T-helper 2 cell treated with Interferon-gamma antibody and Interleukin-4, amounts not matched to agents 100 ng/mL and 5 ng/mL, for 36 hours (primary cell): ENCODE results near the gene TNIK. TPM values are rescaled to one million over a fixed set of nuclear protein-coding genes. Genes with fewer than 3 reads are reported as not detected.

Source experiments
- intact Hi-C: fragments of 100-400 bp; cut with micrococcal nuclease; formaldehyde crosslinking; loops from one replicate; pipeline ENCODE4 v1.15.1; 2023
- total RNA-seq: library from RNA; stranded (reverse); gene quantifications from 2 replicates; pipeline ENCODE4 v1.2.3, GENCODE V29; 2022

Gene TNIK
- total RNA-seq, 1 donor from 2014 or later = 73.1 TPM

DNA sequence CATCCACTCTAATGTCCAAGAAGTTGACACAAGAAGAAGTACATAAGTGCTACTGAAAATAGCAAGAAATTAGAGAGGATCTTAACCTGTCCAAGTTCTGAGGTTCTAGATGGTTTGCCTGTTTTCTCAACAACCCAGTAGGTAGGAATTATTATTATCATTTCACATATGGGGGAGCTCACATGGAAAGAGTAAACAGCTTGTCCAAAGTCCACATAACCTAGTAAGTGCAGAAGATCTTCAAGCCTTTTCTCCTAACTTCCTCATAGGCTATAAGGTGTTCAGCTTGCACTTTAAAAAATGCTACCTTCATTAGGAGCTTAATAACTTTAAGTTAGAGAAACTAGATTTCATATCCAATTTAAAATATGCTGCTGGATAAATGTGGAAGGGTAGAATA lies 436.6 kb downstream of the TNIK start:
- intact Hi-C loops = no loop called here

DNA sequence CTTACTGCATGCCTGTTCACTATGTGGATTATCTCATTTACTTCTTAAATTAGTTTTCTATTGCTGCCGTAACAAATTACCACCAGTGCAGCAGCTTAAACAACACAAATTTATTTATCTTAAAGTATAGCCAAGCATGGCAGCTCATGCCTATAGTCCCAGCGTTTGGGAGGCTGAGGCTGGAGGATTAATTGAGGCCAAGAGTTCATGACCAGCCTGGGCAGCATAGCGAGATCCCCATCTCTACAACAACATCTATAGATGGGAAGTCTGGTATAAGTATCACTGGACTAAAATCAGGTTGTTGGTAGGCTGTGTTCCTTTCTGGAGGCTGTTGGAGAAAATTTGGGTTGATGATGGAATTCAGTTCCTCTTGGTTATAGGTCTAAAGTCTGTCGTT lies 438.8 kb downstream of the TNIK start:
- intact Hi-C loops = no loop called here

DNA sequence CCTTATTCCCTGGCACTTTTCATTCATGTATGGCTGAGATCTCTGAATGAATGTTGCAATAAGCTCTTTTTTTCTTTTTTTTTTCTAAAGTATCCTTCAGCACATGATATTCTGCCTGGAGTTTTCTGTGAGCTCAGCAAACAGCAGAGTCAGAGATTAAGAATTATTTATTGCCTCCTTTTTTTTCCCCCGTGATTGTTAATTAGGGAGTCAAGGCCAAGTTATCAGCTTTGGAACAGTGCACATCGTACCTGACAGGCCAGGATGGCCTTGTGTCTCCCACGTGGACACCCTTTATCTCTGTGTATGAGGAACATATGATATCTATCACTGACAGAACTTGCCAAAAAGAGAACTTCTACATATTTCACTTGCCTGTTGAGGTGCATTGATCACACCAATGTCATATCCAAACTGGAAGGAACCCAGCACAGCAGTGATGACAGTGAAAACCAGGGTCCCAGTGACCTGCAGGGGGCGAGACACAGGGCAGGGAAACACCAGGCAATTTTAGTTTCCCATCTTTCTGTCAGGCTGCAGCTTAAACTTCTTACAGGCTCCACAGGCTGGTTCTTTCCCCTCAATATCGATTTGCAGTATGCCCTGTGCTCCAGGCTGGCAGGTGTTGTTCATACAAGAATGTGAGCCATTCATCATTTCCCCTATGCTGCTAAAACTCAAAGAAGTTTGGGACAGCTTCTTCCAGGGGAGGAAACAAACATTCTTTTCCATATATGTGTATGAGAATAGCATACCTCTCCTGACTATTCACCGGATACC lies 441.9 kb downstream of the TNIK start:
- intact Hi-C loops = no loop called here

DNA sequence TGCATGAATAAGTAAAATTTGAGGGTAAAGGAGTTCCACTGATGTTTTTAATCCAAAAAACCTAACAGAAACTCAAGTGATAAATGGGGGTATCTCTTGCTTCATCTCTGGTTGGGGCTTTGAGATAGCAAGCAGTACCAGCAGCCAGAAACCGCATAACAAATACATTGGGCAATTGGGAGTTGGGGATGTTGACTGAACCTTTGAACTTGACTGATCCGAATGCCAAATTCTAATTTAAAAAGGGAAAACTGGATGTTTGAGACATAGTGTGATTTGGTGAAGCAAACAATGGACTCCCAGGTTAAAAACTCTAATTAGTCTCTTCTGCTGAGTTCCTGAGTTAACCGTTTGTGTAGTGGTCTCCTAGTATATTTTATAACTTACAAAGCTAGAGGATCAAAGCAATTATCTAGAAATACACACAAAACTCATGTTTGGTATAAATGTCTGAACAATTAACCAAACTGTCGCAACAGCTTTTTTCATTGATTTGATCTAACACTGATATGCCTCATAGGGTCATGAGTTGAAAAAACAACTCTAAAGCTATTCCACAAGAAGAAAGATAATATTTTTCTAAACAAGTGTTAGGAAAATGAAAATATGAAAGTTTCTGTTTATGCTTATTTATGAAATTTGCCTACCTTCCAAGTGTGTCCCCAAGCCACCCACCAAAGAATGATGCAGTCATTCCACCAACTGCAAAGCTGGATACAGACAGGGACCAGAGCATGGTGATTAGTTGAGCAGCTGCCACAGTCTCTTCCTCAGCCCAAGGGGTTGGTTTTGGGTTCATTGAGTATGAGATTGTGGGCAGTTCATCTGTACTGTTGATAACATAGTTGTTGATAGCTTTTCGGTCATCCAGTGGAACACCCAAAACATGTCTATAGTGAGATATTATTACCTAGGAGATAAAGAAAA lies 446.1 kb downstream of the TNIK start:
- intact Hi-C loops = no loop called here

DNA sequence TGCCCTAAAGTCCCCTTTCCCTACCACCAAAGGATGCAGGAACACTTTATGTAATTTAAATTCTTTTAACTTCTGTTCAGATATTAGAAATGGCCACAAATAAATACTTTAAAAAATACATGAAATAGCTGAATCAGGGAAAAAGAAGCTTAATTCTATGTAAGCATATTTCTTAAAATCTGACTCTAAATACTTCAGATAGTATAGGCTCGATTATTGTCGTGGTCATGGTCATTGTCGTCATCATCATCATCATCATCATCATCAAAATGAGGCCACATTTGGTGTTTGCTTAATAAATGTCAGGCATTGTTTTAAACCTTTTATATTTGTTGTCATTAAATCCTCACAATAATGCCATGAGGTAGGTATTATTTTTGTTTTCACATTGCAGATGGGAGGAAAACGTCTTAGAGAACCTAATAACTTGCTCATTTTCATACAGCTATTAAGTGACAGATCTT lies 448.3 kb downstream of the TNIK start:
- intact Hi-C loops = no loop called here
